WTC11 (cell line): Measurements from ENCODE around the gene C3orf70. TPM values are rescaled to one million over a fixed set of nuclear protein-coding genes. Genes with fewer than 3 reads are reported as not detected.

Experiments used
- ATAC-seq: fragments of 200-7000 bp; cut with Tn5 transposase; 2 replicates; pipeline ENCODE4 v1.10.0; 2021; ENCODE audit warnings: mild to moderate bottlenecking, moderate library complexity
- CTCF ChIA-PET: fragments of 300-600 bp; sonication (Branson Sonifier 250); formaldehyde crosslinking; loops from one replicate; lab custom pipeline; 2021; ENCODE audit warnings: antibody characterized with exemption; lab: Charles Lee
- POLR2A ChIA-PET: fragments of 350-600 bp; sonication (Branson Sonifier 250); formaldehyde crosslinking; loops from one replicate; lab custom pipeline; 2021; ENCODE audit warnings: antibody characterized with exemption; lab: Charles Lee
- DNase-seq: peaks from one replicate; pipeline ENCODE4 v3.0.0; 2021; ENCODE audit warnings: low spot score
- H3K27ac Mint-ChIP-seq: 2 replicates; pipeline ENCODE4 v1.8.0; 2021; ENCODE audit warnings: mixed read lengths
- H3K27me3 Mint-ChIP-seq: 2 replicates; pipeline ENCODE4 v1.8.0; 2021; ENCODE audit warnings: low read depth, mild to moderate bottlenecking, moderate library complexity, mixed read lengths
- H3K36me3 Mint-ChIP-seq: 2 replicates; pipeline ENCODE4 v1.8.0; 2021; ENCODE audit warnings: mixed read lengths
- H3K4me1 Mint-ChIP-seq: 2 replicates; pipeline ENCODE4 v1.8.0; 2022; ENCODE audit warnings: mixed read lengths
- H3K4me3 Mint-ChIP-seq: 2 replicates; pipeline ENCODE4 v1.8.0; 2021; ENCODE audit warnings: mild to moderate bottlenecking, moderate library complexity, mixed read lengths
- H3K9me3 Mint-ChIP-seq: 2 replicates; pipeline ENCODE4 v1.8.0; 2021; ENCODE audit warnings: mixed read lengths
- ATF1 ChIP-seq: sonication (generic); formaldehyde crosslinking; IDR thresholded peaks from 2 replicates; pipeline ENCODE4 v1.8.1; 2023; ENCODE audit warnings: mild to moderate bottlenecking, moderate library complexity, missing genetic modification reagents
- CBFB ChIP-seq: sonication (generic); formaldehyde crosslinking; IDR thresholded peaks from 2 replicates; pipeline ENCODE4 v1.8.1; 2022; ENCODE audit warnings: mild to moderate bottlenecking, low read depth, missing genetic modification reagents
- EMX1 ChIP-seq: fragments of 250-450 bp; sonication (Bioruptor Pico); IDR thresholded peaks from 2 replicates; pipeline ENCODE4 v1.8.0; 2021; ENCODE audit warnings: mild to moderate bottlenecking
- ESRRA ChIP-seq: sonication (generic); formaldehyde crosslinking; IDR thresholded peaks from 2 replicates; pipeline ENCODE4 v1.8.1; 2022; ENCODE audit warnings: mild to moderate bottlenecking, missing genetic modification reagents, borderline replicate concordance
- GABPB1 ChIP-seq: sonication (generic); formaldehyde crosslinking; IDR thresholded peaks from 2 replicates; pipeline ENCODE4 v1.8.1; 2023; ENCODE audit warnings: mild to moderate bottlenecking, missing genetic modification reagents
- MXD4 ChIP-seq: fragments of 250-450 bp; sonication (Bioruptor Pico); IDR thresholded peaks from 2 replicates; pipeline ENCODE4 v1.8.0; 2021; ENCODE audit warnings: mild to moderate bottlenecking, moderate library complexity, borderline replicate concordance
- NR1H2 ChIP-seq: sonication (generic); formaldehyde crosslinking; IDR thresholded peaks from 2 replicates; pipeline ENCODE4 v1.9.0; 2021; ENCODE audit warnings: mild to moderate bottlenecking, moderate library complexity, missing genetic modification reagents
- NR2C2 ChIP-seq: sonication (generic); formaldehyde crosslinking; IDR thresholded peaks from 2 replicates; pipeline ENCODE4 v1.8.0; 2022; ENCODE audit warnings: mild to moderate bottlenecking, missing genetic modification reagents
- RORB ChIP-seq: fragments of 250-450 bp; sonication (Bioruptor Pico); IDR thresholded peaks from 2 replicates; pipeline ENCODE4 v1.9.0; 2021; ENCODE audit warnings: mild to moderate bottlenecking
- SP1 ChIP-seq: sonication (generic); formaldehyde crosslinking; conservative IDR thresholded peaks from 2 replicates; pipeline ENCODE4 v1.8.1; 2022; ENCODE audit warnings: missing genetic modification reagents
- TCF7 ChIP-seq: sonication (generic); formaldehyde crosslinking; IDR thresholded peaks from 2 replicates; pipeline ENCODE4 v1.8.0; 2022; ENCODE audit warnings: mild to moderate bottlenecking, low read depth, missing genetic modification reagents, moderate library complexity
- TP53 ChIP-seq: sonication (generic); formaldehyde crosslinking; IDR thresholded peaks from 2 replicates; pipeline ENCODE4 v1.8.1; 2023; ENCODE audit warnings: mild to moderate bottlenecking, missing genetic modification reagents
- ZNF121 ChIP-seq: sonication (generic); formaldehyde crosslinking; IDR thresholded peaks from 2 replicates; pipeline ENCODE4 v1.8.0; 2023; ENCODE audit warnings: missing genetic modification reagents
- ZNF396 ChIP-seq: fragments of 250-450 bp; sonication (Bioruptor Pico); IDR thresholded peaks from 2 replicates; pipeline ENCODE4 v1.8.0; 2021; ENCODE audit warnings: mild to moderate bottlenecking, moderate library complexity, borderline replicate concordance
- total RNA-seq: library from RNA; stranded (reverse); gene quantifications from 3 replicates; pipeline ENCODE4 v1.2.3, GENCODE V29; 2021
- TF ChIP-seq, protein P1 (sequence below): sonication (generic); formaldehyde crosslinking; IDR thresholded peaks from 2 replicates; pipeline ENCODE4 v1.8.1; 2022; ENCODE audit warnings: mild to moderate bottlenecking, moderate library complexity, missing genetic modification reagents
- TF ChIP-seq, protein P2 (sequence below): sonication (generic); formaldehyde crosslinking; IDR thresholded peaks from 2 replicates; pipeline ENCODE4 v1.8.1; 2023; ENCODE audit warnings: mild to moderate bottlenecking, missing genetic modification reagents, borderline replicate concordance
- TF ChIP-seq, protein P3 (sequence below): fragments of 250-450 bp; sonication (Bioruptor Pico); IDR thresholded peaks from 2 replicates; pipeline ENCODE4 v1.9.0; 2021; ENCODE audit warnings: mild to moderate bottlenecking
- TF ChIP-seq, protein P4 (sequence below): sonication (generic); formaldehyde crosslinking; conservative IDR thresholded peaks from 2 replicates; pipeline ENCODE4 v1.8.1; 2022; ENCODE audit warnings: mild to moderate bottlenecking, missing genetic modification reagents
- TF ChIP-seq, protein P5 (sequence below): sonication (generic); formaldehyde crosslinking; IDR thresholded peaks from 2 replicates; pipeline ENCODE4 v1.8.1; 2023; ENCODE audit warnings: mild to moderate bottlenecking, moderate library complexity, missing genetic modification reagents

The C3orf70 gene
- total RNA-seq, 1 experiment from 2014 or later = 0.70 TPM

DNA sequence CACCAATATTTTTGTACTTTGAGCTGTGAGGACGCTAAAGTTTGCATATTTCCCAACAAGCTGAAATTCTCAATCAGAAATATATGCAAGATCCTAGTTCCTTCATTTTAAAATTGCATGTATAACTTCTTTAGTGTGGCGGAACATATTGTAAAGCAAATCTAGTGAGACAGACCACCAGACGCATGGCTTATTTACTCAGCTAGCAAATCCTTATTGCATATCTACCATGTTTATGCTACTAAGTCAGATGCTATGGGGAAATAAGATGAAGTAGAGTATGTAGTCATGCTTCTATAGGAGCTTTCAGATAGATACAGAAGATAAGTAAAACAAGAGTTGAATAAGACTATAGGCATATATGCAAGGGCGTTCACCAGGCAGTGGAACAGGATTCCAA is 62.0 kb downstream of the C3orf70 start (continued):
- no peak for TF ChIP-seq MXD4
- TF ChIP-seq, protein P1, sequence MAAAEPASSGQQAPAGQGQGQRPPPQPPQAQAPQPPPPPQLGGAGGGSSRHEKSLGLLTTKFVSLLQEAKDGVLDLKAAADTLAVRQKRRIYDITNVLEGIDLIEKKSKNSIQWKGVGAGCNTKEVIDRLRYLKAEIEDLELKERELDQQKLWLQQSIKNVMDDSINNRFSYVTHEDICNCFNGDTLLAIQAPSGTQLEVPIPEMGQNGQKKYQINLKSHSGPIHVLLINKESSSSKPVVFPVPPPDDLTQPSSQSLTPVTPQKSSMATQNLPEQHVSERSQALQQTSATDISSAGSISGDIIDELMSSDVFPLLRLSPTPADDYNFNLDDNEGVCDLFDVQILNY (CRISPR knock-in tag) = no peak
- TF ChIP-seq ESRRA (CRISPR knock-in tag) = no peak
- no peak for TF ChIP-seq GABPB1 (CRISPR knock-in tag)
- no peak for TF ChIP-seq EMX1 (CRISPR knock-in tag)

DNA sequence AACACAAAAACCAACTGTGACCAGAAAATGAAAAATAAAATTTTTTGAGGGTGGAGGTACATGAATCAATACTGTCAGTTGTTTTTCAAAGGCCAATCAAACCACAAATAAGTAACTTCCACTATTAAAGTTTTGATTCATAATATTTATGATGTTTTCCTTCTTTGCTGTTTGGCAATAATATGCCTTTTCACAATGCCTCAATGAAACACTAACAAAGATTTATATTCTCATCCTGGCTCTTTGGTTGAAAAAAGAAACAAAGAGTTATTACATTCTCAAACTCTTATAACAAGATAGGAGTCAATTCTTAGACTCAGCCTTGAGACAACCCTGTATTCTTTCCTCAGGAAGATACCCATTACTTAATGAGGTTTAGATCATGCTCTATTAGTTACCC is 63.1 kb downstream of the C3orf70 start:
- H3K27me3 Mint-ChIP-seq = no peaks in the 10 kb centered on the region
- no peaks in the 10 kb centered on the region for H3K36me3 Mint-ChIP-seq
- 0 out of 2 replicates have a peak, but pooled peaks cover 3% of the 10 kb centered on the region for H3K9me3 Mint-ChIP-seq
- H3K4me3 Mint-ChIP-seq = no peak overlapping the region
- no peak for TF ChIP-seq CBFB (CRISPR knock-in tag)
- TF ChIP-seq, protein P2, sequence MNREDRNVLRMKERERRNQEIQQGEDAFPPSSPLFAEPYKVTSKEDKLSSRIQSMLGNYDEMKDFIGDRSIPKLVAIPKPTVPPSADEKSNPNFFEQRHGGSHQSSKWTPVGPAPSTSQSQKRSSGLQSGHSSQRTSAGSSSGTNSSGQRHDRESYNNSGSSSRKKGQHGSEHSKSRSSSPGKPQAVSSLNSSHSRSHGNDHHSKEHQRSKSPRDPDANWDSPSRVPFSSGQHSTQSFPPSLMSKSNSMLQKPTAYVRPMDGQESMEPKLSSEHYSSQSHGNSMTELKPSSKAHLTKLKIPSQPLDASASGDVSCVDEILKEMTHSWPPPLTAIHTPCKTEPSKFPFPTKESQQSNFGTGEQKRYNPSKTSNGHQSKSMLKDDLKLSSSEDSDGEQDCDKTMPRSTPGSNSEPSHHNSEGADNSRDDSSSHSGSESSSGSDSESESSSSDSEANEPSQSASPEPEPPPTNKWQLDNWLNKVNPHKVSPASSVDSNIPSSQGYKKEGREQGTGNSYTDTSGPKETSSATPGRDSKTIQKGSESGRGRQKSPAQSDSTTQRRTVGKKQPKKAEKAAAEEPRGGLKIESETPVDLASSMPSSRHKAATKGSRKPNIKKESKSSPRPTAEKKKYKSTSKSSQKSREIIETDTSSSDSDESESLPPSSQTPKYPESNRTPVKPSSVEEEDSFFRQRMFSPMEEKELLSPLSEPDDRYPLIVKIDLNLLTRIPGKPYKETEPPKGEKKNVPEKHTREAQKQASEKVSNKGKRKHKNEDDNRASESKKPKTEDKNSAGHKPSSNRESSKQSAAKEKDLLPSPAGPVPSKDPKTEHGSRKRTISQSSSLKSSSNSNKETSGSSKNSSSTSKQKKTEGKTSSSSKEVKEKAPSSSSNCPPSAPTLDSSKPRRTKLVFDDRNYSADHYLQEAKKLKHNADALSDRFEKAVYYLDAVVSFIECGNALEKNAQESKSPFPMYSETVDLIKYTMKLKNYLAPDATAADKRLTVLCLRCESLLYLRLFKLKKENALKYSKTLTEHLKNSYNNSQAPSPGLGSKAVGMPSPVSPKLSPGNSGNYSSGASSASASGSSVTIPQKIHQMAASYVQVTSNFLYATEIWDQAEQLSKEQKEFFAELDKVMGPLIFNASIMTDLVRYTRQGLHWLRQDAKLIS (CRISPR knock-in tag) = no peak
- no peak for TF ChIP-seq TP53
- TF ChIP-seq ZNF396 (CRISPR knock-in tag) = no peak
- no peak for TF ChIP-seq EMX1 (CRISPR knock-in tag)
- TF ChIP-seq RORB (CRISPR knock-in tag) = no peak
- no peak for TF ChIP-seq NR2C2 (CRISPR knock-in tag)
- TF ChIP-seq ZNF121 (CRISPR knock-in tag) = no peak
- TF ChIP-seq ATF1 (CRISPR knock-in tag) = no peak
- TF ChIP-seq NR1H2 (CRISPR knock-in tag) = no peak
- TF ChIP-seq, protein P3, sequence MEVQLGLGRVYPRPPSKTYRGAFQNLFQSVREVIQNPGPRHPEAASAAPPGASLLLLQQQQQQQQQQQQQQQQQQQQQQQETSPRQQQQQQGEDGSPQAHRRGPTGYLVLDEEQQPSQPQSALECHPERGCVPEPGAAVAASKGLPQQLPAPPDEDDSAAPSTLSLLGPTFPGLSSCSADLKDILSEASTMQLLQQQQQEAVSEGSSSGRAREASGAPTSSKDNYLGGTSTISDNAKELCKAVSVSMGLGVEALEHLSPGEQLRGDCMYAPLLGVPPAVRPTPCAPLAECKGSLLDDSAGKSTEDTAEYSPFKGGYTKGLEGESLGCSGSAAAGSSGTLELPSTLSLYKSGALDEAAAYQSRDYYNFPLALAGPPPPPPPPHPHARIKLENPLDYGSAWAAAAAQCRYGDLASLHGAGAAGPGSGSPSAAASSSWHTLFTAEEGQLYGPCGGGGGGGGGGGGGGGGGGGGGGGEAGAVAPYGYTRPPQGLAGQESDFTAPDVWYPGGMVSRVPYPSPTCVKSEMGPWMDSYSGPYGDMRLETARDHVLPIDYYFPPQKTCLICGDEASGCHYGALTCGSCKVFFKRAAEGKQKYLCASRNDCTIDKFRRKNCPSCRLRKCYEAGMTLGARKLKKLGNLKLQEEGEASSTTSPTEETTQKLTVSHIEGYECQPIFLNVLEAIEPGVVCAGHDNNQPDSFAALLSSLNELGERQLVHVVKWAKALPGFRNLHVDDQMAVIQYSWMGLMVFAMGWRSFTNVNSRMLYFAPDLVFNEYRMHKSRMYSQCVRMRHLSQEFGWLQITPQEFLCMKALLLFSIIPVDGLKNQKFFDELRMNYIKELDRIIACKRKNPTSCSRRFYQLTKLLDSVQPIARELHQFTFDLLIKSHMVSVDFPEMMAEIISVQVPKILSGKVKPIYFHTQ (CRISPR knock-in tag) = no peak
- no peak for TF ChIP-seq SP1
- TF ChIP-seq, protein P4, sequence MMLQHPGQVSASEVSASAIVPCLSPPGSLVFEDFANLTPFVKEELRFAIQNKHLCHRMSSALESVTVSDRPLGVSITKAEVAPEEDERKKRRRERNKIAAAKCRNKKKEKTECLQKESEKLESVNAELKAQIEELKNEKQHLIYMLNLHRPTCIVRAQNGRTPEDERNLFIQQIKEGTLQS (CRISPR knock-in tag) = no peak
- TF ChIP-seq, protein P5, sequence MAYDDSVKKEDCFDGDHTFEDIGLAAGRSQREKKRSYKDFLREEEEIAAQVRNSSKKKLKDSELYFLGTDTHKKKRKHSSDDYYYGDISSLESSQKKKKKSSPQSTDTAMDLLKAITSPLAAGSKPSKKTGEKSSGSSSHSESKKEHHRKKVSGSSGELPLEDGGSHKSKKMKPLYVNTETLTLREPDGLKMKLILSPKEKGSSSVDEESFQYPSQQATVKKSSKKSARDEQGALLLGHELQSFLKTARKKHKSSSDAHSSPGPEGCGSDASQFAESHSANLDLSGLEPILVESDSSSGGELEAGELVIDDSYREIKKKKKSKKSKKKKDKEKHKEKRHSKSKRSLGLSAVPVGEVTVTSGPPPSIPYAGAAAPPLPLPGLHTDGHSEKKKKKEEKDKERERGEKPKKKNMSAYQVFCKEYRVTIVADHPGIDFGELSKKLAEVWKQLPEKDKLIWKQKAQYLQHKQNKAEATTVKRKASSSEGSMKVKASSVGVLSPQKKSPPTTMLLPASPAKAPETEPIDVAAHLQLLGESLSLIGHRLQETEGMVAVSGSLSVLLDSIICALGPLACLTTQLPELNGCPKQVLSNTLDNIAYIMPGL (CRISPR knock-in tag) = no peak
- TF ChIP-seq TCF7 = no peak
- peaks cover 12% of the 10 kb centered on the region for H3K4me1 Mint-ChIP-seq
- DNase-seq = no peak
- no peak overlapping the region for H3K27ac Mint-ChIP-seq
- POLR2A ChIA-PET = no interaction called here
- no peak for ATAC-seq
- CTCF ChIA-PET = no interaction called here
